ENCODE data around the gene SYT14. TPM values are rescaled to one million over a fixed set of nuclear protein-coding genes. Genes with fewer than 3 reads are reported as not detected.

The SYT14 gene
- total RNA-seq, 1 donor from 2014 or later: not detected

- TF ChIP-seq CTCF (IDR thresholded peaks at IDR 0.05): no peak
- no peak overlapping the region for H3K27ac Mint-ChIP-seq
- H3K27me3 Mint-ChIP-seq: peaks cover 18% of the 10 kb centered on the region
- CTCF ChIA-PET: interaction anchor here (4.6 kb wide), 1 partner anchor 256 kb away, joined by 28 read pairs; no protein-coding TSS in a partner anchor
- H3K4me3 Mint-ChIP-seq: no peak overlapping the region
- H3K4me1 Mint-ChIP-seq: no peaks in the 10 kb centered on the region
- DNase-seq: no peak
- H3K36me3 Mint-ChIP-seq (ENCODE audit: low read depth): no peaks in the 10 kb centered on the region
- no peaks in the 10 kb centered on the region for H3K9me3 Mint-ChIP-seq
- POLR2A ChIA-PET: no interaction called here
- no peak for ATAC-seq (ENCODE audit: low read depth)
- intact Hi-C loops (cut with micrococcal nuclease): no loop called here
Observed at GRCh38 chr1:210144736-210145135, 206.7 kb downstream of the SYT14 start.

GRCh38 chr1:210151052-210151672 is 213.1 kb downstream of the SYT14 start:
- Mint-ChIP-seq H3K27ac (no peak overlapping the region), H3K4me1 (no peaks in the 10 kb centered on the region), H3K4me3 (no peak overlapping the region), H3K9me3 (no peaks in the 10 kb centered on the region), H3K36me3 (ENCODE audit: low read depth) (no peaks in the 10 kb centered on the region), H3K27me3 (peaks cover 5% of the 10 kb centered on the region)
- intact Hi-C loops (cut with micrococcal nuclease): no loop called here
- no peak for DNase-seq
- ChIA-PET POLR2A (no interaction called here), CTCF (no interaction called here)
- no peak for ATAC-seq (ENCODE audit: low read depth)
- no peak for TF ChIP-seq CTCF (IDR thresholded peaks at IDR 0.05)

GRCh38 chr1:210159211-210159610 is 221.2 kb downstream of the SYT14 start:
- ChIA-PET CTCF (no interaction called here), POLR2A (no interaction called here)
- ATAC-seq (ENCODE audit: low read depth) (no peak), DNase-seq (no peak)
- no peak overlapping the region for H3K4me3 Mint-ChIP-seq
- no peaks in the 10 kb centered on the region for H3K9me3 Mint-ChIP-seq
- no peaks in the 10 kb centered on the region for H3K4me1 Mint-ChIP-seq
- no peak for TF ChIP-seq CTCF (IDR thresholded peaks at IDR 0.05)
- no peak overlapping the region for H3K27ac Mint-ChIP-seq
- intact Hi-C loops (cut with micrococcal nuclease): no loop called here
- H3K36me3 Mint-ChIP-seq (ENCODE audit: low read depth): no peaks in the 10 kb centered on the region
- H3K27me3 Mint-ChIP-seq: no peaks in the 10 kb centered on the region

GRCh38 chr1:210170220-210170619 is 232.2 kb downstream of the SYT14 start:
- Mint-ChIP-seq H3K4me3 (no peak overlapping the region), H3K27me3 (peaks cover 9% of the 10 kb centered on the region), H3K9me3 (no peaks in the 10 kb centered on the region), H3K36me3 (ENCODE audit: low read depth) (no peaks in the 10 kb centered on the region), H3K27ac (no peak overlapping the region), H3K4me1 (no peaks in the 10 kb centered on the region)
- no peak for DNase-seq
- no peak for TF ChIP-seq CTCF (IDR thresholded peaks at IDR 0.05)
- no peak for ATAC-seq (ENCODE audit: low read depth)
- POLR2A ChIA-PET: no interaction called here
- CTCF ChIA-PET: no interaction called here
- intact Hi-C loops (cut with micrococcal nuclease): no loop called here

GRCh38 chr1:210174133-210174532 is 236.1 kb downstream of the SYT14 start:
- no peak for TF ChIP-seq CTCF (IDR thresholded peaks at IDR 0.05)
- Mint-ChIP-seq H3K4me3 (no peak overlapping the region), H3K27ac (no peak overlapping the region), H3K9me3 (no peaks in the 10 kb centered on the region), H3K27me3 (peaks cover 16% of the 10 kb centered on the region), H3K4me1 (no peaks in the 10 kb centered on the region), H3K36me3 (ENCODE audit: low read depth) (no peaks in the 10 kb centered on the region)
- intact Hi-C loops (cut with micrococcal nuclease): no loop called here
- ChIA-PET POLR2A (no interaction called here), CTCF (no interaction called here)
- DNase-seq: no peak
- no peak for ATAC-seq (ENCODE audit: low read depth)
